GM19240 (cell line): Measurements from ENCODE around the gene BANP.
"Not testable (repeated sequence)": the region's sequence is repeated elsewhere in the genome, so short reads cannot be mapped to it uniquely, and the experiment has no call there.

Experiments used
- DNase-seq: peaks from one replicate; pipeline ENCODE4 v3.0.0; 2011; ENCODE audit warnings: low spot score; ENCODE audit not compliant: insufficient read length

Gene BANP

DNA sequence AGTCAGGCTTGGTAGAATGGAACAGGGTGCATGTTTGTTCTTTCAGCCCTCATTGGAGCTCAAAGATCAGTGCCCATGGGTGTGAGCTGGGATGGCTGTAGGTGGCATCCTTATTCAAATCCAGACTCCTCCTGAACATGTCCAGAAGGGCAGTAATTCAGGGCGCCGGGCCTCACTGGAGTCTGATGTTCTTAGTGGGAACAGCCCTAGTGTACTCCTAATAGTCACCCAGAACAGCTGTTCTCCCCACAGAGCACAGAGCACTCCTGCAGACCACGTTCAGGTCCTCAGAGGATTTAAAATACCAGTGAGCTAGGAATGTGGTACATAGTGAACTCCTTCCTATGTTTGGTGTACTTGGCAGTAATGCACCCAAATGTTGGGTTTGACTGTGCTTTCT is 96.2 kb downstream of the BANP start:
- DNase-seq, result no peak

DNA sequence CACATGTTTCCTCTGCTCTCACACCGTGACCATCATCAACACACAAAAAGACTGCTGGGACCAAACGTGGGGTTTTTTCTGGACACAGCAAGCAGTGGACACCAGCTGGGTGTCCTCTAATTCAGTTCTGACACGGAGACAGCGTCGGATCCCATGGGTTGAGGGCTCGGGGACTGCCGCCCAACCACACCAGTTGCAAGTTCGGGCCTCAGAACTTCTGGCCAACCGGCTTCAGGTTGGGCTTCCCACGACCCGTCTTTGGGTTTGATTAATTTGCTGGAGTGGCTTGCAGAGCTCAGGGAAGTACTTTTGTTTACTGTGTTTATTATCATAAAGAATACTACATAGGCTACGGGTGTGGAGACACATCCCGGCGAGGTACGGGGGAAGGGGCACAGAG is 97.8 kb downstream of the BANP start:
- DNase-seq, result no peak

DNA sequence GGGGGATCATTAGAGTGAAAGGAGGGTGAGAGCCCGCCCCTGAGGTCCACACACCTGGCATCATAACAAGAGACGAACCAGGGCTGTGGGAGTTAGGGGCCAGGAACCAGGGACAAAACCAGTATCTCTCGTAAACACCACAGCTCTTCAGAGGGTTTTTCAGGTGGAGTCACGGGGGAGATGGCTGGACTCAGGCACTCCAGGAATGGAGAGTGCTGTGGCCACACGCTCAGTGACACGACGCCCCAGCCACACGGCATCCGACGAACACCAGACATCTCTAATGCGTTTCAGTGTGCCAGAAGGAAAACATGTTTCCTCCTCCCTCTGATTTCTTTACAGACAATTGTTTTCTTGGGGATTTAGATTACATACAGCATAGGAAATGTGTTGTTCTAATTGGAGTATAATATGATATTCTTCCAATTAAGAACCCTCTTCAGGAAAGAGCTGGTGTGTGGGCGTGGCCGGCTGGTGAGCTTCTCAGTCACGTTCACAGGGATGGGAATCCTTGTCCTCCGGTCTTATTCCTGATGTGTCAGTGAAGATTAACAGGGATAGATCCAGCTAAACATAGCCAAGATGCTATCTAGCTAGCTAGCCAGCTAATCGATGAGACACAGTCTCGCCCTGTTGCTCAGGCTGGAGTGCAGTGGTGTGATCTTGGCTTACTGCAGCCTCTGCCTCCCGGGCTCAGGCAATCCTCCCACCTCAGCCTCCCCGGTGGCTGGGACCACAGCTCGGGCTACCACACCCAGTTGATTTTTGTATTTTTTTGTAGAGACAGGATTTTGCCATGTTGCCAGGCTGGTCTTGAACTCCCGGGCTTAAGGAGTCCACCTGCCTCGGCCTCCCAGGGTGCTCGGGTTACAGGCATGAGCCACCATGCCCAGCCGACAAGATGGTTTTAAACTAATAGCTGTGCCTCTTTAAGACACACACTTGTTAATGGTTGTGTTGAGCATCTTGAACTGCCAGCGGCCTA is 98.6 kb downstream of the BANP start:
- DNase-seq, result no peak

DNA sequence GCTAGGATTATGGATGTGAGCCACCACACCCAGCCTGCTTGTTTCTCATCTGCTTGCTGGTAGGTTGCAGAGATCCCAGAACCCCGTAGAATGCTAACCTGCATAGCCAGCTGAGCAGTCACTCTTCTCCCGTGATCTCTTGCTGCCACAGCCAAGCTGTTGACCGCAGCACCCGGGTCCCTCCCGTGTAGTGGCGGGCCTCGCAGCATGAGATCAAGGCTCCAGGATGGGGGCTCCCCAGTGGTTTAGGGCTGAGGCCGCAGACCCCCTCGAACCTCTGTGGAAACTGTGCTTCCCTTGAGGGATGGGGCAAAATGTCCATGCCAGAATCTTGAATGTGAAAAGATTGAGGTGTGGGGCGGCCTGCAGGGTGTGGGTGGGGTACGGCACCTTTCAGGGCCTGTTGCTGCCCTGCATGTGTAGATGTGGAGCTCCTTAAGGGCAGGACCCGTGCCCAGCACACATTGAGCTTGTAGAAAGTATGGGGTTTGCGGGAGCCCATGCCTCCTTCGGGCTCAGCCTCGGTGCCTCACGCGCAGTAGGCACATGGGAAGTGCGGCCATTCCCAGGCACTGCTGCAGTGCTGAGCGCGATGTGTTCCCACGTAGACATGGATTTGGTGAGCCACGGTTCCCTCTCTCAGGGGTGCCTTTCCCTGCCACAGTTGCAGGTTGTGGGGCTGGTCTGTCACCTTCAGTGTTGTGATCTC is 99.9 kb downstream of the BANP start:
- no peak for DNase-seq

DNA sequence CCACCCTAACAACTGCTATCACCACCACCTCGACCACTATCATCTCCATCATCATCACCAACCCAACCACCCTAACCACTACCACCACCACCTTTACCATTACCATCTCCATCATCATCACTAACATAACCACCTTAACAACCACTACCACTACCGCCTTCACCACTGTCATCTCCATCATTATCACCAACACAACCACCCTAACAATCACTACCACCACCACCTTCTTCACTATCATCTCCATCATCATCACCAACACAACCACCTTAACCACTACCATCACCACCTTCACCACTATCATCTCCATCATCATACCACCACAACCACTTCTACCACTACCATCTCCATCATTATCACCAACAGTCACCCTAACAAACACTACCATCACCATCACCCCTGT is 101.4 kb downstream of the BANP start:
- DNase-seq, result no peak

DNA sequence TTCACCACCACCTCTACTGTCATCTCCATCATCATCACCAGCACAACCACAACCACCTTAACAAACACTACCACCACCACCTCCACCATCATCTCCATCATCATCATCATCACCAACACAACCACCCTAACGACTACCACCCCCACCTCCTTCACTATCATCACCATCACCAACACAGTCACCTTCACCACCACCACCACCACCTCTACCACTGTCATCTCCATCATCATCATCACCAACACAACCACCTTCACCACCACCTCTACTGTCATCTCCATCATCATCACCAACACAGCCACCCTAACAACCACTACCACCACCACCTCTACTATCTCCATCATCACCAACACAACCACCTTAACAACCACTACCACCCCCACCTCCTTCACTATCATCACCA is 102.2 kb downstream of the BANP start:
- not testable (repeated sequence) for DNase-seq

DNA sequence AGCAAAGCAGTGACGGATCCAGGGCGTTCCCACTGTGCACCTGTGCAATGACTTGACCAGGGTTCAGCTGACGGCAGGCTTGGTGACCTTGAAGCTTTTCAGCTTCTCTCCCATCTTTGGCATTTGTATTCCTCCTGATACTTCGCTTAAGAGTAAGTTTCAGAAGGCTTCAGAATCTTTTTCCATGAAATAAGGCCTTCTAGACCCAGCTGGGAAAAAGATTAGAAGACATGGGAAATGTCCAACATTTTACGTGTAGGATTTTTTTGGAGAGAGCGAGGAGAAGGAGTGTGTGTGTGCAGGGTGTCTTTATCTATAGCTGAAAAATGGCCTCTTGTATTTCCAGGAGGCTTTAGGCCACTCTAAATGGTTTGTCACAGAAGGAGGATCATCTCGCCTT is 104.1 kb downstream of the BANP start:
- no peak for DNase-seq

DNA sequence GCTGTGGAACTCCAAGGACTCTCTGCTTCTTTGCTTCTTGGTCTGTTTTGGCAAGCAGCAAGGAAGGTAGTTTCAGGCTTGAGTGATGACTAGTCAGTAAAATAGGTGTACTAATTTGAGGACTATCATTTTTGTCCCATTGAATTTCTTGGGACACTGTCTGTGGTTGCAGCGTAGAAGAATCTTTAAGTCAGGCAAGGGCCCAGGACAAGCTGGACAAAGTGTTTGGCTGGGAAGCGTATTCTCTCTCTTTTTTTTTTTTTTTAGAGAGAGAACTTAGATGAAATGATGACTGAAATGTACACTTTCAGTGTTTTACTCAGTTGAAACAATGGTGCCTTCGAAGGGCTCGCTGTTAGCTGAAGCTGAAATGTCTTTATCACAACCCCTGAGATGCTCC is 105.0 kb downstream of the BANP start:
- DNase-seq, result no peak

DNA sequence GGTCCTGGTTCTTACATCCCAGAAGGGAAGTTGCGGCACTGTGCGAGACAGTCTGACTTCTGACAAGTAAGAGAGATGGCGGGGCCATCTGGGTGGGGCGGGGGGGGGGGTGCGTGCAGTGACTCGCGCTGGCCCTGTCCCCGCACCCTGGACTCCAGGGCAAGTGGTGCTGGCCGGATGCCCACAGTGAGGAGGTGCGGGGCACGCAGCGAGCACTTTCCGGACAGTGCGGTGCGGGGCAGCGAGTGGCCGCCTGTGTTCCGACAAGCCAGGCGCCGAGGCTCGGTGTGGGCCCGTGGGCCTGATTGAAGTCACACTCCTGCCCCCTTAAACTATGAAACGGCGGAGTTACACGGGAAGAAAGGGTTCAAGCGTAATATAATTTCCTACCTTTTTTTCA is 106.4 kb downstream of the BANP start:
- DNase-seq, result no peak

DNA sequence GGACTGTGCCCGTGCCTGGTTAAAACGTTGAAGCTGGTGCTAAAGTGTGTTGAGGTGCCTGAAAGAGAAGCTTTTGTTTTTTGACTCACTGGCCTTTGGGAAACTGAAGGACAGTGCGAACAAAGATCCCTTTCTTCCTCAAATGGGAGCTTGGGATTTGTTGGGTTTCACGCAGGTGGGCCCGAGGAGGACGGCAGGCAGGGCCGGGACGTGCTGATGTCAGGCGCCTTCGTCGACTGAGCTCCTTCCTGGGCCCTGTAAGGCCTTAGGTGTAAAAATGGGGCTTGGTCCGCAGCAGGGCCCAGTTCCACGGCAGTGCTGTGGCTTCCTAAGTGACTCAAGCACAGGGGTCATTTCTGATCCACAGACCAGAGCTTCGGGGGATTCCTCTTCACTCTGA is 106.9 kb downstream of the BANP start:
- no peak for DNase-seq

DNA sequence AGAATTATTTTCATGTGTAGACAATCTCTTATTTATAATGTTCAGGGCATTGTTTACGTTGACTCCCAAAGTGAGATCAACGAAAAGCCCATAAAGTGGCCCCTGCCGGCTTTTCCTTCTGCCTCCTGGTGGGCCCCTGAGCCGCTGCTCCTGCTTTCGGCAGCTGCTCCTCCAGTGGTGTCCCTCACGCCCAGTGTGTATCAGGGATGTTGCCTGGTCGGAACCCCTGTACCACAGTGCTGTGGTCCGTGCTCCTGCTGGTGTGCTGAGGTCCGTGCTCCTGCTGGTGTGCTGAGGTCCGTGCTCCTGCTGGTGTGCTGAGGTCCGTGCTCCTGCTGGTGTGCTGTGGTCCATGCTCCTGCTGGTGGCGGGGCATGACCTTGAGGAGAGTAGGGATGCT is 107.6 kb downstream of the BANP start:
- no peak for DNase-seq

DNA sequence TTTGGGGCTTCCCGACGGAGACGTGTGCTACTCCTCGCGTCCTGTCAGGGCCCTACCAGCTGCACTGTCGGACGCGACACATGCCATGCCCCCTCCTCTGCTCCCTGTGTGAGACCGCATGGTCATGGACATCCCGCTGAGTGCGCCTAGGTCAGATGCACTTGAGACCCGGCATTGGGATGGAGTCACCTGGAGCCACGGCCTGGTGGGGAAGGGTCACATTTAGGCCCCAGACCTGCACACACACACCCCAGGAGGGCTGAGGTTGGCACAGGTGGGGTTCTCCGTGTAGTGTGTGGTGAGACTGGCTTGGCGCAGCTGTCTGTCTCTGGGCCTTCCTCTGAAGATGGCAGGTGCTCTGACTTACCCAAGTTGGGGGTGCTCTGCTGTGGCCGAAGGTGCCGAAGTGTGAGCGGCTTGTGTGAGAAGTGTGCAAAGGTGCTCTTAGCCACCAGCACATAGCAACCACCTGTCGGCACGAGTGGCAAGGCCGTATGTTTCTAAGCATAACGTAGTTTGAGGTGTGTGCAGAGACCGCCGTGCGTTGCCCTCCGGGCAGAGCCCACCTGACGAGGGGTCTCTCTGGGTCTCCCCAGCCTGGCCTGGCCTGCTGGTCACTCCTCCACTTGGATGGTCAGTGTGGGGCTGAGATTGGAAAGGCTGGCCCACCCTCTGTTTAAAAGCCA is 108.6 kb downstream of the BANP start:
- DNase-seq, result no peak

DNA sequence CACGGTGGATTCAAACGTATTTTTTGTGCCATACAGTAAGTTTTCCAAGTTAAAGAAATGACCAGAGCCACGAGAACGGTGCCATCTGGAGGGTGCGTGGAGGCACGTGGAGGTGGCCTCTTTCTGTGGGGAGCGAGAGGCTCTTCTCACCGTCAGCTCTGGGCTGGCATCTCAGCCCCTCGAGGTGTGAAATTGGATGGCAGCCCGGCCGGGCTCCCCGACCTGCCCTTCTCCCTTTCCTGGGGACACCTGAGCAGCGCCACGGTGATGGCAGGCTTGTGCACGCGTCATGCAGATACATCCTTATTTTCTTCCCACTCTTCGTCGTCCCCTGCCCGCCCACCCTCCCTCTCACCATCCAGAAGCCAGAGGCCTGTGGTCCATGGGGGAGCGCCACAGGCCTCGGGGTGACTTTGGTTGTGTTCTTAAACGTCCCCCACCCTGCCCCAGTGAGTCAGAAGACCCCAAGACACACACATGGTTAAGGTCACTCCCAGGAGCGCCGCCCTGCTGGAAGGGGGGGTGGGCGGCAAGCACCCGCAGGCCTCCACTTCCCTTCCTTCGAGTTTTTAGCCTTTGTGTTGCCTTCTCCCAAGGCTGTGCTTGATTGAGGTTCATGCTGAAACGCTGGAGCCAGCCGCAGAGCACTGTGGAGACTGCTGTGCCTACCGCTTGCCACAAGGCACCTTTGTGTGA is 109.4 kb downstream of the BANP start:
- DNase-seq, result no peak

DNA sequence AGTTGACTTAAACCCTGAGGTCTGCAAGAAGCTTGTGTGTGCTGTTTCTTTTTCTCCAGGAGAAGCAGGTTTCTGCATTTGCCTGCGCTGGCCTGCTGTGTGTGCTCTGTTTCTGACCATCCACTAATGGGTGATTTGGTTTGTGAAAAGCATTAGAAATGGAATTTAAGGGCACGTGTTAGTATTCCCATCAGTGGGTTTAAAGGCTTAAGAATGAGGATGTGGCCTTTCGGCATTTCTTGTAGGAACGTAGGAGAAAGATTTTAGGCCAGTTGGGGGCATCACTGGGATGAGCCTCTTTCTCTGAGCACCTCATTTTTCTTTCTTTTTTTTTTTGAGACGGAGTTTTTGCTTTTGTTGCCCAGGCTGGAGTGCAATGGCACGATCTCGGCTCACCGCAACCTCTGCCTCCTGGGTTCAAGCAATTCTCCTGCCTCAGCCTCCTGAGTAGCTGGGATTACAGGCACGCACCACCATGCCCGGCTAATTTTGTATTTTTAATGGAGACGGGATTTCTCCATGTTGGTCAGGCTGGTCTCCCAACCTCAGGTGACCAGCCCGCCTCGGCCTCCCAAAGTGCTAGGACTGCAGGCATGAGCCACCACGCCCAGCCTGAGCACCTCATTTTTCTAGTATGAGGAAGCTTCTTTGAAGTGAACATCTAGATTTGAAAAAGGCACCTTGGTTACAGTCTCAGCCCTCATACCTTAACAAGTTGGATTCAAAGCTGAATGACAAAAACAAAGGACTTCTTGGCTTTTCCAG is 110.3 kb downstream of the BANP start:
- no peak for DNase-seq

DNA sequence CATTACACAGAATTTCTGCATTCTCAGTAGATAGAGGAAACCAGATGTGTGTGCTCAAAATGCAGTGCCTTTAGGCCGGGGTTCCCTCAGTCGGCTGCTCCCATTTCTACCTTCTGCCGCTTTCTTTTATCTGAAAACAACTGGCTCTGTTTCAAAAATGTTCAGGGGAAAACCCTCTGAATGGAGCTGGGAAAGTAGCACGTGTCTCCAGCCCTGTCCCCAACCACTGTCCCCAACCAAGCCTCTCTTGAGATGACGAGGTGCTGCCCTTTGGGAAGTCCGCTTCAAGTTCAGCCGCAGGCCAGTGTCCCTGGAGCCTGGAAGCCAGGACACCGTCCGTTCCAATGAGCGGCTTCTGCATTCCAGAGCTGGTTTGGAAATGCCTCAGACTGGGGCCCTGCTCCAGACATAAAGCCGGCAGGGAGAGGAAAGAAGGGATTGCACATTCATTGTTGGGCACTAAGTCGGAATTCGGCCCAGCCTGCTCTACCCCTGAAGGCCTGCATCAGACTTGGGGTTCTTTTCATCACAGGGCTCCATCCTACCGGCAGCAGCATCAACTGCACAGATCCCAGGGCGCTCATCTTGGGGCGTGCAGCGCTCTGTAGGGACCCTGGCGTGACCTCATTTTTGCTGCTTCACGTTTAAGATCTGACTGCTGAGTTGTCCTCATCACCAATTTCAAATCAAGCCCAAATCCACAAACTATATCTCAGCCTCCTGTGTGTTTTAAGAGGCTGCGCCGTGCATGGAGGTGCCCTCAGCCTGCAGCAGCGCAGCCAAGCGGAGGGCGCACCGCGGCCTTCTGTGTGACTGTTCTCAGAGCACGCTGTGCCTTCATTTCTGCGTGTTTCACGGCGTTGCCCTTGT is 111.3 kb downstream of the BANP start:
- DNase-seq, result no peak

DNA sequence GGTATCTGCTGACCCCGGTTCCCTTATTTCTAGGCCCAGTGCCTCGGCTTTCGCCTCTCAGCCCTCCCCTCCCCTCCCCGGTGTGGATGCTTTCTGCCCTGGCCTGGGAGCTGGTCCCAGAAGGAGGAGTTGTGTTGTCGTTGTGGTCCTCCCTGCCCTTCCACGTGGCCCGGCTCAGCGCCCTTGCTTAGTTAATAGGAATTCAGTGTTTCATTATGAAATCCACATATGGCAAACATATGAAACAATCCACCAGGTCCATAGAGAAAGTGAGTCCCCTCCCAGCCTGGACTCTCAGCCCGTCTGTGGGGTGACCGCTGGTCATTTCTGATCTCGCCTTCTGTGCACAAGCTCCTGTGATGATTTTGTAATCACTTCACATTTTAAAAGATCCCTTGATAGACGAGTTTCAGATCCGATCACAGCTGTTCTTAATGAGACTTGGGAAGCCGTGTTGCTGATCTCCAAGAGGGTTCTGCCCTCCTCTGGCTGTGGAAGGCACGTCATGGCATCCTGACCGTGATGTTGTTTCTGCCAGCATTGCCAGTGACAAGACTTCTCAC is 112.1 kb downstream of the BANP start:
- DNase-seq, result no peak

DNA sequence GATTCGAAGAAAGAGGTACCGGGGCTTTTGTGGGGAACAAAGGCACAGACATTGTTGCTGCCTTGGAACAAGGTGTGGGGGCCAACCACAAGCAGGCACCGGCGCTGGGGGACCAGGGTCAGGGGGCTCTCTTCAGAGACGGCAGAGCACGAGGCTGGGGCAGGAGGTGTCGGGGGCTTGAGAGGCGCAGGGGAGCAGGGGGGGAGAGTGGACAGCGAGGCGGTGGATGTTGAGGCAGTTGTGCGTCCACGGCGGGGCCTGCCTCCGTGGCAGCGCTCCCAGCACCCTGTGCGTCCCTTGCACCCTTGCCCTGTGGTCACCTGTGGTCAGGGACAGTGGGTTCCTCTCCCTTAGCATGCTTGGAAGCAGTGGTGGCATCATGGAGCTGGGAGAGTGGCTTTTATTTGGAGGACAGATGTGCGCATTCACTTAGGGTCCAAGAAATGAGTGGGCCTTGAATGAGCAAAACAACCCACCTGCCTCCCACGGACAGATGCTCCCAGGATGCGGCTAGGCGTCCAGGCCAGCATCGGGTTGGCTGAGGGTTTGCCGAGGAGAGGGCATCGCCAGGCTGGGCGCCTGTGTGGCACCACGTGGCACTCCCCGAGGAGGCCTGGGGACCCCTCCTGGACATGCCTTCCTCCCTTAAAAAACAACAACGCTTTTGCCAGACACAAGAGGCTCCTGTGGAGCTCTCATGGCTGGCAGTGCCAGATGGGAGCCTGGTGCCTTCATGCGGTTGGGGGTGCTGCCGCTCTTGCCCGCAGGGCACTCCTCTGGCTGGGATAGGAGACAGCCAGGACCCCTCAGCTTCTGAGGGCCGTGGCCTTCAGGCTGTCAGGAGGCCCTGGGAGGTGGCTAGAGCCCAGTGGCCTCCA is 113.0 kb downstream of the BANP start:
- DNase-seq, result no peak
